ENCODE results near the gene EXT2. TPM values are rescaled to one million over a fixed set of nuclear protein-coding genes. Genes with fewer than 3 reads are reported as not detected.

Gene EXT2
- total RNA-seq, 2 donors from 2014 or later = 16.9 to 28.9 TPM

GRCh38 chr11:44072757-44073658 lies 22.5 kb upstream of the EXT2 start:
- Mint-ChIP-seq H3K27ac (no peak overlapping the region), H3K27me3 (no peaks in the 10 kb centered on the region), H3K4me3 (no peak overlapping the region), H3K9me3 (no peaks in the 10 kb centered on the region), H3K36me3 (ENCODE audit: low read depth) (no peaks in the 10 kb centered on the region), H3K4me1 (no peaks in the 10 kb centered on the region)
- no peak for ATAC-seq (replicated peaks)

- no peaks in the 10 kb centered on the region for H3K4me1 Mint-ChIP-seq
- H3K27me3 Mint-ChIP-seq = no peaks in the 10 kb centered on the region
- no peak overlapping the region for H3K27ac Mint-ChIP-seq
- H3K36me3 Mint-ChIP-seq (ENCODE audit: low read depth) = no peaks in the 10 kb centered on the region
- H3K9me3 Mint-ChIP-seq = no peaks in the 10 kb centered on the region
- H3K4me3 Mint-ChIP-seq = no peak overlapping the region
- no peak for ATAC-seq (replicated peaks)
These were observed 16.7 kb upstream of the EXT2 start for GRCh38 chr11:44078794-44079193.

- no peak overlapping the region for H3K4me3 Mint-ChIP-seq
- no peaks in the 10 kb centered on the region for H3K9me3 Mint-ChIP-seq
- ATAC-seq (replicated peaks) = no peak
- no peak overlapping the region for H3K27ac Mint-ChIP-seq
- H3K4me1 Mint-ChIP-seq = no peaks in the 10 kb centered on the region
- no peaks in the 10 kb centered on the region for H3K27me3 Mint-ChIP-seq
- H3K36me3 Mint-ChIP-seq (ENCODE audit: low read depth) = no peaks in the 10 kb centered on the region
These were observed 16.1 kb upstream of the EXT2 start for GRCh38 chr11:44079376-44079775.

GRCh38 chr11:44080951-44081350 lies 14.5 kb upstream of the EXT2 start:
- Mint-ChIP-seq H3K27ac (no peak overlapping the region), H3K36me3 (ENCODE audit: low read depth) (no peaks in the 10 kb centered on the region), H3K27me3 (no peaks in the 10 kb centered on the region), H3K4me3 (no peak overlapping the region), H3K4me1 (no peaks in the 10 kb centered on the region), H3K9me3 (peaks cover 5% of the 10 kb centered on the region)
- ATAC-seq (replicated peaks) = no peak

GRCh38 chr11:44082645-44083044 lies 12.8 kb upstream of the EXT2 start:
- no peaks in the 10 kb centered on the region for H3K4me1 Mint-ChIP-seq
- H3K27me3 Mint-ChIP-seq = no peaks in the 10 kb centered on the region
- H3K27ac Mint-ChIP-seq = no peak overlapping the region
- H3K9me3 Mint-ChIP-seq = peaks cover 5% of the 10 kb centered on the region
- no peaks in the 10 kb centered on the region for H3K36me3 Mint-ChIP-seq (ENCODE audit: low read depth)
- no peak overlapping the region for H3K4me3 Mint-ChIP-seq
- no peak for ATAC-seq (replicated peaks)

GRCh38 chr11:44083433-44083832 lies 12.0 kb upstream of the EXT2 start:
- H3K4me3 Mint-ChIP-seq = no peak overlapping the region
- no peak for ATAC-seq (replicated peaks)
- no peaks in the 10 kb centered on the region for H3K4me1 Mint-ChIP-seq
- no peaks in the 10 kb centered on the region for H3K36me3 Mint-ChIP-seq (ENCODE audit: low read depth)
- peaks cover 5% of the 10 kb centered on the region for H3K9me3 Mint-ChIP-seq
- H3K27me3 Mint-ChIP-seq = no peaks in the 10 kb centered on the region
- H3K27ac Mint-ChIP-seq = no peak overlapping the region

- Mint-ChIP-seq H3K9me3 (peaks cover 5% of the 10 kb centered on the region), H3K27ac (no peak overlapping the region), H3K4me1 (peaks cover 4% of the 10 kb centered on the region), H3K27me3 (no peaks in the 10 kb centered on the region), H3K36me3 (ENCODE audit: low read depth) (no peaks in the 10 kb centered on the region), H3K4me3 (no peak overlapping the region)
- ATAC-seq (replicated peaks) = no peak
These were observed 11.6 kb upstream of the EXT2 start for GRCh38 chr11:44083906-44084305.

- Mint-ChIP-seq H3K27me3 (no peaks in the 10 kb centered on the region), H3K4me3 (no peak overlapping the region), H3K9me3 (peaks cover 5% of the 10 kb centered on the region), H3K4me1 (peaks cover 7% of the 10 kb centered on the region), H3K36me3 (ENCODE audit: low read depth) (no peaks in the 10 kb centered on the region), H3K27ac (no peak overlapping the region)
- ATAC-seq (replicated peaks) = no peak
These were observed 10.1 kb upstream of the EXT2 start for GRCh38 chr11:44085330-44085729.

GRCh38 chr11:44088377-44088776 lies 7.1 kb upstream of the EXT2 start:
- H3K4me3 Mint-ChIP-seq = no peak overlapping the region
- peaks cover 5% of the 10 kb centered on the region for H3K9me3 Mint-ChIP-seq
- H3K27me3 Mint-ChIP-seq = no peaks in the 10 kb centered on the region
- peak; percentile 37 for ATAC-seq (replicated peaks)
- no peak overlapping the region for H3K27ac Mint-ChIP-seq
- H3K4me1 Mint-ChIP-seq = peaks cover 7% of the 10 kb centered on the region
- H3K36me3 Mint-ChIP-seq (ENCODE audit: low read depth) = no peaks in the 10 kb centered on the region

GRCh38 chr11:44088871-44089270 lies 6.6 kb upstream of the EXT2 start:
- Mint-ChIP-seq H3K36me3 (ENCODE audit: low read depth) (no peaks in the 10 kb centered on the region), H3K4me1 (peaks cover 7% of the 10 kb centered on the region)

GRCh38 chr11:44090539-44090938 lies 4.9 kb upstream of the EXT2 start:
- Mint-ChIP-seq H3K4me1 (peaks cover 15% of the 10 kb centered on the region), H3K9me3 (peaks cover 2% of the 10 kb centered on the region), H3K27me3 (no peaks in the 10 kb centered on the region), H3K36me3 (ENCODE audit: low read depth) (no peaks in the 10 kb centered on the region), H3K4me3 (no peak overlapping the region), H3K27ac (no peak overlapping the region)
- ATAC-seq (replicated peaks) = no peak

More at GRCh38 chr11:44088871-44089270, 6.6 kb upstream of the EXT2 start:
- no peak for ATAC-seq (replicated peaks)
- H3K4me3 Mint-ChIP-seq = no peak overlapping the region
- H3K9me3 Mint-ChIP-seq = peaks cover 5% of the 10 kb centered on the region
- no peak overlapping the region for H3K27ac Mint-ChIP-seq
- no peaks in the 10 kb centered on the region for H3K27me3 Mint-ChIP-seq

GRCh38 chr11:44094260-44094868 lies 1.1 kb upstream of the EXT2 start:
- Mint-ChIP-seq H3K27ac (peak overlapping the region; percentile 48), H3K36me3 (ENCODE audit: low read depth) (no peaks in the 10 kb centered on the region), H3K4me3 (peak overlapping the region; percentile 41), H3K4me1 (peaks cover 15% of the 10 kb centered on the region), H3K9me3 (no peaks in the 10 kb centered on the region), H3K27me3 (no peaks in the 10 kb centered on the region)
- peak; percentile 53 for ATAC-seq (replicated peaks)

GRCh38 chr11:44096360-44097185 lies 1.1 kb downstream of the EXT2 start:
- Mint-ChIP-seq H3K36me3 (ENCODE audit: low read depth) (no peaks in the 10 kb centered on the region), H3K9me3 (no peaks in the 10 kb centered on the region), H3K27me3 (no peaks in the 10 kb centered on the region), H3K4me3 (peak overlapping the region; percentile 82), H3K27ac (peak overlapping the region; percentile 60), H3K4me1 (peaks cover 15% of the 10 kb centered on the region)
- peak; percentile 12 for ATAC-seq (replicated peaks)

- no peak for ATAC-seq (replicated peaks)
- H3K27ac Mint-ChIP-seq = no peak overlapping the region
- peaks cover 25% of the 10 kb centered on the region for H3K4me1 Mint-ChIP-seq
- no peaks in the 10 kb centered on the region for H3K9me3 Mint-ChIP-seq
- no peaks in the 10 kb centered on the region for H3K36me3 Mint-ChIP-seq (ENCODE audit: low read depth)
- no peak overlapping the region for H3K4me3 Mint-ChIP-seq
- H3K27me3 Mint-ChIP-seq = no peaks in the 10 kb centered on the region
These were observed 2.3 kb downstream of the EXT2 start for GRCh38 chr11:44097821-44098220.

Measured in activated T-helper 17 cell treated with anti-CD3 and anti-CD28 coated beads, Interleukin-2, amount 50 U/mL, for 72 hours (primary cell).